Effector memory CD8-positive, alpha-beta T cell (primary cell): ENCODE results near the gene ECSCR.

ENCODE experiments used
- ATAC-seq: fragments of 150-1000 bp; cut with Tn5 transposase; replicated peaks from 2 replicates; pipeline ENCODE4 v1.10.0; 2021; ENCODE audit warnings: mild to moderate bottlenecking, moderate library complexity
- DNase-seq, 3 experiments: peaks; one replicate each; pipeline ENCODE4 v3.0.0; 2021
- H3K27ac Mint-ChIP-seq, 2 donors: one replicate each; pipeline ENCODE4 v1.8.0; 2022; ENCODE audit warnings: mild to moderate bottlenecking in 2 of 2, mixed read lengths in 2 of 2, moderate library complexity in 2 of 2
- H3K27me3 Mint-ChIP-seq, 2 donors: one replicate each; pipeline ENCODE4 v1.8.0; 2022; ENCODE audit warnings: mixed read lengths in 2 of 2
- H3K36me3 Mint-ChIP-seq: one replicate; pipeline ENCODE4 v1.8.0; 2022; ENCODE audit warnings: mild to moderate bottlenecking, moderate library complexity, mixed read lengths; ENCODE audit not compliant: insufficient read depth
- H3K4me1 Mint-ChIP-seq, 2 donors: one replicate each; pipeline ENCODE4 v1.8.0; 2022; ENCODE audit warnings: low read depth in 2 of 2, mixed read lengths in 2 of 2
- H3K4me3 Mint-ChIP-seq, 2 donors: one replicate each; pipeline ENCODE4 v1.8.0; 2022; ENCODE audit warnings: mild to moderate bottlenecking in 2 of 2, mixed read lengths in 2 of 2, moderate library complexity in 2 of 2
- H3K9me3 Mint-ChIP-seq, 2 donors: one replicate each; pipeline ENCODE4 v1.8.0; 2022; ENCODE audit warnings: mixed read lengths in 2 of 2

The ECSCR gene

DNA sequence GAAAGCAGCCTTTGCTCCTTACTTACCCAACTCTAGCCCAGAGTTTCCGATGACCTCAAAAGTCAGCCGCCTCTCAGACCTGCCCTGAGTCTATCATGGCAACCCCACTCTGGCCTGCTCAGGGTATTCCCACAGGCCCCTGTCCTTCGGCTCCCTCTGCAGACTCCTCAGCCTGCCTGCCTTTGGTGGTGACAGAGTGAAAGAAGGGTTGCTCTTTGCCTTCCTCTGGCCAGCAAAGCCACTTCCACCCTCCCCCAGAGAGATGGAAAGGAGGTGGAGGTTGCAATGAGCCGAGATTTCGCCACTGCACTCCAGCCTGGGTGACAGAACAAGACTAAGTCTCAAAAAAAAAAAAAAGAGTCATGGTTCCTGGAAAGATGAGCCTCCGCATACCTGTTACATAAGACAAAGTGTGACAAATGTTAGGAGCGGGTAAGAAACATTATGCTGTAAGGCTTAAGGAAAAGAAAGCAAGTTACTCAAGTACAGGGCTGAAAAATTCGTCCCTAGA lies 5.9 kb upstream of the ECSCR start:
- H3K4me1 Mint-ChIP-seq = peaks cover 35 to 41% of the 10 kb centered on the region in 2 donors
- H3K27me3 Mint-ChIP-seq = no peaks in the 10 kb centered on the region
- H3K9me3 Mint-ChIP-seq = no peaks in the 10 kb centered on the region
- DNase-seq (no peak), ATAC-seq (peak; percentile 36)
- H3K4me3 Mint-ChIP-seq = peak overlapping the region; percentile 47 to 92
- peaks cover under 1% of the 10 kb centered on the region for H3K36me3 Mint-ChIP-seq
- H3K27ac Mint-ChIP-seq = peak overlapping the region; percentile 88 to 89

DNA sequence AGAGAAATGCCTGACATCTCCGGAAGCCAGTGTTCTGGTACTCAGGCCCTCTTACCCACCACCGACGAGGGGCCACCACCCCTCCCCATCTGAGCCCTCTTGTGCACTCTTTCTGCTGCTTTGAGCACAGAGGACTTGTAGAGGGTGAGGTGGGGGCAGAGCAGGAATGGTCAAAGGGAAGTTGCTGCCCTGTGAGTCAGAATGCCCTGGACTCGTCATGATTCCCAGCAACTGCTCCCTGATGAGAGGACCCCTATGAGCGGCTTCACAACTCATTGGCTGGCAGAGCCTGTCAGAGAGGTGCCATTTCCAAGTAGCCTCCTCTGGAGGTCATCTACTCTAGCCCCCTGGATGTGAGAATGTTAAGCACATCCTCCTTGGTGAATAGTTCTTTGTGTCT lies 845 bp downstream of the ECSCR start:
- peaks cover 25 to 27% of the 10 kb centered on the region in 2 donors for H3K4me1 Mint-ChIP-seq
- no peaks in the 10 kb centered on the region for H3K27me3 Mint-ChIP-seq
- no peaks in the 10 kb centered on the region for H3K36me3 Mint-ChIP-seq
- peak overlapping the region in 1 of 2 donors; percentile 16 for H3K27ac Mint-ChIP-seq
- H3K9me3 Mint-ChIP-seq = no peaks in the 10 kb centered on the region
- no peak for ATAC-seq
- no peak overlapping the region for H3K4me3 Mint-ChIP-seq
- no peak for DNase-seq

DNA sequence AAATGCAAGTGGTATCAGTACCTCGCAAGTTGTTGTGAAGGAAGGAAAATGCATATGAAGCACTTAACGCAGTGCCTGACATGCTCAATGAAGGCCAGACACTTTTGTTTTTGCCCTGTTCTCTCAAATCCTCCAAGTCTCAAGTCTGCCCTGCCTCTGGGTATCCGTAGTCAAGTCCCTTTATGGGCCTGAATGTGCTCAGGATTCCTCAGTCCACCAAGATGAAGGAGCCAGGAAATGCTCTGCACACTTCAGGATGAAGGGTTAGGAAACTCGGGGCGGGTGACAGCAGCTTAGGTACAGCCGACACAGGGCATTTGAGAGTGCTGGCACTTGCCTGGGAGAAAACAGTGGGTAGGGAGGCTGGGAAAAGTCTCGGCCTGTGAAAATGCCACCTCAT lies 1.4 kb downstream of the ECSCR start:
- Mint-ChIP-seq H3K27me3 (no peaks in the 10 kb centered on the region), H3K36me3 (no peaks in the 10 kb centered on the region), H3K27ac (peak overlapping the region in 1 of 2 donors; percentile 16), H3K4me3 (no peak overlapping the region), H3K4me1 (peaks cover 30% of the 10 kb centered on the region in 2 donors), H3K9me3 (no peaks in the 10 kb centered on the region)
- DNase-seq (no peak), ATAC-seq (no peak)

DNA sequence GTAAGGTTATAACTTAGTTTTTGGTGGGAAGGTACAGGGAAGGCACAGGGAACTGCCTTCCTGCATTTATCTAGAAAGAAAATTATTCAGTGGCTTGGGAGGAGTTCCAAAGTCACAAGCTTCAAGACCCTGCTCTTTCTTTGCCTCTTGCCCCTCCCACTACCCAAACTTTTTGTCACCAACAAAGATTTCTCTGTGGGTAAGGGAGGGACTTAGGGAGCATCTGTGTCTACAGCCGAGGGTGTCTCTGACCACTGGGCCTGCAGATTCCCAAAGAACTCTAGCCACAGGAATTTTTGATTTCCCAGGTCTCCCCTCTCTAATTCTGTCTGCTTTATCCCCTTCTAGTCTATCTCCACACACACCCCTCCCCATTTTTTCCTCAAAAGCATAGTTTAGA lies 2.1 kb downstream of the ECSCR start:
- H3K4me1 Mint-ChIP-seq = peaks cover 30 to 31% of the 10 kb centered on the region in 2 donors
- DNase-seq (no peak), ATAC-seq (no peak)
- H3K4me3 Mint-ChIP-seq = peak overlapping the region in 1 of 2 donors; percentile 37
- H3K27me3 Mint-ChIP-seq = no peaks in the 10 kb centered on the region
- H3K9me3 Mint-ChIP-seq = no peaks in the 10 kb centered on the region
- H3K36me3 Mint-ChIP-seq = peaks cover 2% of the 10 kb centered on the region
- H3K27ac Mint-ChIP-seq = no peak overlapping the region

DNA sequence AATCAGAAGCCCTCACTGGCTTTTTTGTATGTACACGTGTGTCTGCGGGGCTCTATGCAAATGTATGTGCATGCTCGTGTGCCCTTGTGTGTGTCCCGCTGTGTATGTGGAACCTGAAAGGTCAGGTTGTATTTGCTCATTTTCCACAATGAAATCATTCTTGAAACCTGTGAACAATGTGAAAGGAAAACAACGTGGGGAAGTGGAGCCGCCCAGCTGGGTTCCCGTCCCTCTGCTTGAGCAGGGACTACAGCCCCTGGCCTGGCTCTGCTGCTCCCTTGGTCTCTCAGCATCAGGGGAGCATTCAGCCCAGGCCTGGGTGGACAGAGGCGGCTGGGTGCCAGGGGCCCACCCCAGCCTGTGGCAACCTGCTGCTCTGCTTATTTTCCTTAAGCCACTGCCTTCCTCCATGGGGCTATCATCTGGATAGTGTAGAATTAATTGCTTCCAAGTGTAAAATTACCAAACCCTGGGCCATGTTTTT lies 3.0 kb downstream of the ECSCR start:
- peak overlapping the region; percentile 92 to 93 for H3K27ac Mint-ChIP-seq
- no peak for ATAC-seq
- peaks cover 39 to 40% of the 10 kb centered on the region in 2 donors for H3K4me1 Mint-ChIP-seq
- peak overlapping the region; percentile 37 to 66 for H3K4me3 Mint-ChIP-seq
- no peaks in the 10 kb centered on the region for H3K9me3 Mint-ChIP-seq
- no peak for DNase-seq
- H3K36me3 Mint-ChIP-seq = peaks cover 11% of the 10 kb centered on the region
- H3K27me3 Mint-ChIP-seq = no peaks in the 10 kb centered on the region

DNA sequence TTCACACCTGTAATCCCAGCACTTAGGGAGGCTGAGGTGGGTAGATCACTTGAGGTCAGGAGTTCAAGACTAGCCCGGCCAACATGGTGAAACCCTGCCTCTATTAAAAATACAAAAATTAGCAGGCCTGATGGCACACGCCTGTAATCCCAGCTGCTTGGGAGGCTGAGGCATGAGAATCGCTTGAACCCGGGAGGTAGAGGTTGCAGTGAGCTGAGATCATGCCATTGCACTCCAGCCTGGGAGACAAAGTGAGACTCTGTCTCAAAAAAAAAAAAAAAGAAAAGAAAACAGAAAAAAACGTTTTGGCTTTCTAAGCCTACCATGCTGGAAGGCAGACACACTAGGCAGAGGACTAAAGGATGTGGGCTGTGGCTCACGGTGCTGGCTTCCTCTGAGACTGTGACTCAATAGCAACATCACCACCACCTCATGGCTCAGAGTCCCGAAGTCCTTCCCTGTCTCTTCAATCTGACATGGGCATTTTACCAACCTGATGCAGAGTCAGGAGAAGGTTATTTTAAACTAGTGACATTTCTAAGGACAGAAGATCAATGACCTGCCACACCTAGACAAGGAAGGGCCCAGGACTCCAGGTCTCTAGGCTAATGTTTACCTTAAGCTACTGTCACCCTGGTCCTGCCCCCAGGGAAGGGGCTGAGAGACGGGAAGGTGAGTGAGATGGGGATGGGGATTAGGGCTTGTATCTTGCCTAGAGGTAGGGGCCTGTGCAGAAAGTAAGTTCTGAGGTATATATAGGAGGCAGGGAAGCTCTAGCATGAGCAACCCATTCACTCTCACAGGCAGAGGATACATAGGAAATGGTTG lies 3.7 kb downstream of the ECSCR start:
- peaks cover 46% of the 10 kb centered on the region in 2 donors for H3K4me1 Mint-ChIP-seq
- peak overlapping the region; percentile 66 to 75 for H3K4me3 Mint-ChIP-seq

DNA sequence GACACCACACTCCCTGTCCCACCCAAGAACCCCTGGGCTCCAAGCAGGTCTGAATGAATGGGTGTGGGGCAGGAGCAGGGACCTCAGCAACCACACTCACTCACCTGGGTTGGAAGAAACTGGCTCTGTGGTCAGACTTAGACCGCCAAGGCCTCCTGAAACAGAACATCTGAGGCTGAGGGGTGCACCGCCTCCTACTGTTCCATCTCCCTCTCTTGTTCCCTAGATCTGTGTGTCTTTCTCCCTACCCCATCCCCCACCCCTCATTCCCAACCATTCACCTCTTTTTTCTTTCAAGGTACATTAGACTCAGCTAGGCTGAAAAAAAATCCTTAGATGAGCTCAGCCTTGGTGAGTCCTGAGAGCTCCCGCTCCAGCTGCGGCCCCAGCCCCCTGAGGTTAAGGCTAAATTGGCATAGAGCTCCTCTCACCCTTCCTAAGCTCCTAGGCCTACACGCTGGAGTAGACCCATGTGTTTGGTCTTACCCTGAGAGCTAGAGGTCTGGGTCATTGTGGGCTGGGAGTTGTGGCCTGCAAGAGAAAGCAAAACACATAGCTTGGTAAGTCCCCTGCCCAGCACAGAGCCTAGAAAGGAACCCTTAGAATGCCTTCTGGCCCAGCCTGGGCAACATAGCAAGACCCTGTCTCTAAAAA lies 4.8 kb downstream of the ECSCR start:
- peaks cover 49 to 50% of the 10 kb centered on the region in 2 donors for H3K4me1 Mint-ChIP-seq
- ATAC-seq (no peak), DNase-seq (no peak)
- H3K27me3 Mint-ChIP-seq = no peaks in the 10 kb centered on the region
- H3K36me3 Mint-ChIP-seq = peaks cover 21% of the 10 kb centered on the region
- peak overlapping the region; percentile 83 to 92 for H3K27ac Mint-ChIP-seq
- H3K4me3 Mint-ChIP-seq = peak overlapping the region; percentile 66 to 75
- no peaks in the 10 kb centered on the region for H3K9me3 Mint-ChIP-seq

More for the DNA sequence above, 3.7 kb downstream of the ECSCR start:
- Mint-ChIP-seq H3K27ac (peak overlapping the region; percentile 92 to 93), H3K27me3 (no peaks in the 10 kb centered on the region), H3K9me3 (no peaks in the 10 kb centered on the region), H3K36me3 (peaks cover 18% of the 10 kb centered on the region)
- DNase-seq = peak; percentile 68 to 69 (median 68)
- ATAC-seq = peak; percentile 89

DNA sequence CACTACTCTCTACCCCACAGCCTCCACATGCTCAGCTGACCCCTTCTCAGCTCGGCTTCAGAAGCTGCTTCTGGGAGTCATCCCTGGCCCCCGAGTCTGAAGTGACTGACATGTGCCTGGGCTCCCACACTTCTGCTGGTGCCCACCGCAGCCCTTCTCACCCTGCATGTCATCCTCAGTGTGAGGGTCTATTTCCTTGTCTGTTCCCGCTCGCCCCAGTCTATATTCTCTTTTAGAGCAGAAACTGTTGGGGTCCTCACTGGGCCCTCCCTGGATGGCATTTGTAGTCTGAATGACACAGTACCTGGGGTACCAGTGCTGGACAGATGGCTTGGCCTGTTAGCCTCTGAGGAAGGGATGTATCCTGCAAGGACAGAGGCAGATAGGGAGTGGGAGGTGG lies 5.3 kb downstream of the ECSCR start:
- Mint-ChIP-seq H3K27ac (peak overlapping the region; percentile 66 to 83), H3K4me1 (peaks cover 49 to 50% of the 10 kb centered on the region in 2 donors), H3K4me3 (peak overlapping the region in 1 of 2 donors; percentile 13), H3K9me3 (no peaks in the 10 kb centered on the region), H3K27me3 (no peaks in the 10 kb centered on the region), H3K36me3 (peaks cover 21% of the 10 kb centered on the region)
- DNase-seq (no peak), ATAC-seq (no peak)

DNA sequence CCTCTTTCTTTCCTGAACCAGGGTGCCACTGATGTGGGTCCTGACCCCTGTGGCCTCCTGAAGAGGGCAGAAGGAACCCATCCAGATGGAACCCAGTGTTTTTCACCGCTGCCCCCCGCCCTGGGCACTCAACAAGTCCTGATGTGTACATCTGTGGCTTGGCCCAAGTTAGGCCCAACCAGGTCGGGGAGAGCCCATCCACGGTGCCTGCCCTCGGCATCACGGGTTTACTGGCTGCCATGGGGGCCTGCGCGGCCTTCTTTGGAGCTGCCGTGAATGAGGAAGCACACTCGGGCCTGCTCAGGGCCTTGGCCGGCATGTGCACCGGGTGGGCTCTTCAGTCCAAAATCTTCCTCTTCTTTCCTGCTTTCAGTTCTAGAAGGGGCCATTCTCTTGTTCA lies 5.8 kb downstream of the ECSCR start:
- peaks cover 47 to 50% of the 10 kb centered on the region in 2 donors for H3K4me1 Mint-ChIP-seq
- DNase-seq (no peak), ATAC-seq (no peak)
- H3K36me3 Mint-ChIP-seq = peaks cover 21% of the 10 kb centered on the region
- H3K9me3 Mint-ChIP-seq = no peaks in the 10 kb centered on the region
- H3K4me3 Mint-ChIP-seq = no peak overlapping the region
- no peaks in the 10 kb centered on the region for H3K27me3 Mint-ChIP-seq
- peak overlapping the region; percentile 66 to 83 for H3K27ac Mint-ChIP-seq

DNA sequence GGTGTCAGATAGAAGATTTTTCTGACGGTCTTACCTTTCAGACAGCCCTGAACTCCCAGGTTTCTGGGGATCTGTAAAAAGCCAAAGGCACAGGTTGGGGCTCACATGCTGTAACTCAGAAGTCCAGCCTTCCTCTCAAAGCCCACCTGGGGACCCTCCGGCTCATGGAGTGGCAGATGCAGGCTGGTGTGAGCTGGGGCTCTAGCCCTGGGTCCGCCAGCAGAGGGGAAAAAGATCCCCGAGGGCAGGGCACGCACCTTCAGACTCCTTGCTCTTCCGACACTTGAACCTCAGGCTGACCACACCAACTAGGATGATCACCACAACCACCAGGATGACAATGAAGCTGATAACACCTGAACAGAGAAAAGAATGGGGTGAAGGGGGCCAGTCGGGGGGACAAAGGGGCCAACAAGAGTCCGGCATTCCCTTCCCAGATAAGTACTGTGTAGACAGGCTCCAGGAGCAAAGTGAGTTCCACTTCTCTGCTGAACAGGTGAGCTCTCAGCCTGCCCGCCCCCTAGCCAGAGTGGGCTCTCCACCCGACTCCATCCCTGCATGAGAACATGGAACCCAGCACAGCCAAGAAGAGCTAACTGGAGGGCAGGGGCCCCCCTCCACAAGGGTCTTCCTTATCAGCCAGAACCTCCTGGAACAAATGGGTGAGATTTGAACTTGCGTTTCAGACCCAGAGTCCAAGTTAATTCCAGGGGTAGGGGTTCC lies 7.8 kb downstream of the ECSCR start:
- H3K4me3 Mint-ChIP-seq = peak overlapping the region in 1 of 2 donors; percentile 3
- peak overlapping the region; percentile 72 to 84 for H3K27ac Mint-ChIP-seq
- no peaks in the 10 kb centered on the region for H3K9me3 Mint-ChIP-seq
- H3K36me3 Mint-ChIP-seq = peaks cover 21% of the 10 kb centered on the region
- no peaks in the 10 kb centered on the region for H3K27me3 Mint-ChIP-seq
- DNase-seq (no peak), ATAC-seq (no peak)
- H3K4me1 Mint-ChIP-seq = peaks cover 45 to 50% of the 10 kb centered on the region in 2 donors

DNA sequence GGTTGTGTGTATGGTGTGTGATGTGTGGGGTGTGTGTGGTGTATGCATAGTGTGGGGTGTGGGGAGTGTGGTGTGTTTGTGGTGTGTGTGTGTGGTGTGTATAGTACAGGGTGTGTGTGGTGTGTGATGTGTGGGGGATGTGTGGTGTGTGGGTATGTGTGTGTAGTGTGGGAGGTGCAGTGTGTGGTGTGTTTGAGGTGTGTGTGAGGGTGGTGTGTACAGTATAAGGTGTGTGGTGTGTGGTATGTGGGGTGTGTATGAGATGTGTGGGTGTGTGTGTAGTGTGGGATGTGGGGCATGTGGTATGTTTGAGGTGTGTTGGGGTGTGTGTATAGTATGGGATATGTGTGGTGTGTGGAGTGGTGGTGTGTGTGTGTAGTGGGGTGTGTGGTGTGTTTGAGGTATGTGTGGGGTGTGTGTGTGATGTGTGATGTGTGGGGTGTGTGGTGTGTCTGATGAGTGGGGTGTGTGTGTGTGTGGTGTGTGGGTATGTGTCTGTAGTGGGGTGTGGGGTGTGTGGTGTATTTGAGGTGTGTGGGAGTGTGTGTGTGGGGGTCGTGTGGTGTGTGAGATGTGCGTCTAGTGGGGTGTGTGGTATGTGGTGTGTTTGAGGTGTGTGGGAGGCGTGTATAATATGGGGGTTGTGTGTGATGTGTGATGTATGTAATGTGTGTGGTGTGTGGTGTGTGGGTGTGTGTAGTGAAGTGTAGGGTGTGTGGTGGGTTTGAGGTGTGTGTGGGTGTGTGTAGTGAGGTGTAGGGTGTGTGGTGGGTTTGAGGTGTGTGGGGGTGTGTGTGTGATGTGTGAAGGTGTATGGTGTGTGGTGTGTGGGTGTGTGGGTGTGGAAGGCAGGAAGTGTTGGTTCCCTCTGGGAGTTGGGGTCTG lies 8.6 kb downstream of the ECSCR start:
- Mint-ChIP-seq H3K4me1 (peaks cover 37 to 45% of the 10 kb centered on the region in 2 donors), H3K36me3 (peaks cover 21% of the 10 kb centered on the region), H3K27ac (peak overlapping the region; percentile 72 to 84), H3K4me3 (peak overlapping the region in 1 of 2 donors; percentile 3), H3K9me3 (no peaks in the 10 kb centered on the region), H3K27me3 (no peaks in the 10 kb centered on the region)
- peak; percentile 56 for ATAC-seq
- DNase-seq = peak; percentile 51 to 59 (median 53)

DNA sequence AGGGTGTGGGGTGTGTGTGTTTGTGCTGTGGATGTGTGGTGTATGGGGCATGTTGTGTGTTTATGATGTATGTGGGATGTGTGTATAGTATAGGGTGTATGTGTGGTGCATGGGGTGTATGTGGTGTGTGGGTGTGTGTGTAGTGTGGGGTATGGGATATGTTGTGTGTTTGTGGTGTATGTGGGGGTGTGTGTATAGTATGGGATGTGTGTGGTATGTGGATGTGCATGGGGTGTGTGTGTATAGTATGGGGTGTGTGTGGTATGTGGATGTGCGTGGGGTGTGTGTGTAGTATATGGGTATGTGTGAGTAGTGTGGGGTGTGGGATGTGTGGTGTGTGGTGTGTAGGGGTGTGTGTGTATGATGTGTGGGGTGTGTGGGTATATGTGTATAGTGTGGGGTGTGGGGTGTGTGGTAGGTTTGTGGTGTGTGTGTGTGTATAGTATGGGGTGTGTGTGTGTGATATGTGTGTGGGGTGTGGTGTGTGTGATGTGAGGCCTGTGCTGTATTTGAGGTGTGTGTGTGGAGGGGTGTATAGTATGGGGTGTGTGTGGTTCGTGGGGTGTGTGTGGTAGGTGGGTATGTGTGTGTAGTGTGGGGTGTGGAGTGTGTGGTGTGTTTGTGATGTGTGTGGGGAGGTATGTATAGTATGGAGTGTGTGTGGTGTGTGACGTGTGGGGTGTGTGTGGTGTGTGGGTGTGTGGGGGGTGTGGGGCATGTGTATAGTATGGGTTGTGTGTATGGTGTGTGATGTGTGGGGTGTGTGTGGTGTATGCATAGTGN lies 10.5 kb downstream of the ECSCR start:
- peaks cover 32 to 44% of the 10 kb centered on the region in 2 donors for H3K4me1 Mint-ChIP-seq
- no peaks in the 10 kb centered on the region for H3K27me3 Mint-ChIP-seq
- H3K36me3 Mint-ChIP-seq = peaks cover 21% of the 10 kb centered on the region
- DNase-seq (no peak), ATAC-seq (no peak)
- no peaks in the 10 kb centered on the region for H3K9me3 Mint-ChIP-seq
- no peak overlapping the region for H3K27ac Mint-ChIP-seq
- H3K4me3 Mint-ChIP-seq = no peak overlapping the region
